KMS-11 (cell line): Measurements from ENCODE around the gene TRMU.

Experiments used
- H2AFZ ChIP-seq: fragments of 200-600 bp; sonication (generic); 2 replicates; pipeline ENCODE4 v1.6.1; 2016; ENCODE audit warnings: antibody characterized with exemption, mixed run types, low read depth
- H3K27ac ChIP-seq: fragments of 200-600 bp; sonication (generic); 2 replicates; pipeline ENCODE4 v1.6.1; 2016; ENCODE audit warnings: mild to moderate bottlenecking, mixed run types
- H3K27me3 ChIP-seq: fragments of 200-600 bp; sonication (generic); 2 replicates; pipeline ENCODE4 v1.6.1; 2017; ENCODE audit warnings: mild to moderate bottlenecking, low read depth, mixed run types, moderate library complexity; ENCODE audit not compliant: insufficient read depth
- H3K36me3 ChIP-seq: fragments of 200-600 bp; sonication (generic); 2 replicates; pipeline ENCODE4 v1.6.1; 2017; ENCODE audit warnings: mild to moderate bottlenecking, mixed run types; ENCODE audit not compliant: insufficient read depth
- H3K4me1 ChIP-seq: fragments of 200-600 bp; sonication (generic); 2 replicates; pipeline ENCODE4 v1.6.1; 2016; ENCODE audit warnings: mild to moderate bottlenecking, low read depth, mixed run types; ENCODE audit not compliant: poor library complexity, severe bottlenecking
- H3K4me2 ChIP-seq: fragments of 200-600 bp; sonication (generic); 2 replicates; pipeline ENCODE4 v1.7.0; 2016; ENCODE audit warnings: mild to moderate bottlenecking, mixed run types
- H3K4me3 ChIP-seq: fragments of 200-600 bp; sonication (generic); IDR thresholded peaks from 2 replicates; pipeline ENCODE4 v1.6.1; 2017; ENCODE audit warnings: low read depth, low read length, mixed read lengths; ENCODE audit not compliant: insufficient read depth
- H3K79me2 ChIP-seq: fragments of 200-600 bp; sonication (generic); 2 replicates; pipeline ENCODE4 v1.6.1; 2016; ENCODE audit warnings: low read depth, mixed run types; ENCODE audit not compliant: insufficient read depth
- H3K9ac ChIP-seq: fragments of 200-600 bp; sonication (generic); 2 replicates; pipeline ENCODE4 v1.6.1; 2016; ENCODE audit warnings: mild to moderate bottlenecking, mixed run types
- H4K20me1 ChIP-seq: fragments of 200-600 bp; sonication (generic); 2 replicates; pipeline ENCODE4 v1.6.1; 2016; ENCODE audit warnings: mild to moderate bottlenecking, mixed run types; ENCODE audit not compliant: insufficient read depth
- CTCF ChIP-seq: fragments of 200-600 bp; sonication (generic); conservative IDR thresholded peaks from 2 replicates; pipeline ENCODE4 v1.6.1; 2017; ENCODE audit warnings: low read depth, mild to moderate bottlenecking, antibody characterized with exemption, low read length, moderate library complexity, mixed read lengths

TRMU gene

GRCh38 chr22:46340676-46341075, 5.2 kb downstream of the TRMU start:
- no peak overlapping the region for H3K27ac ChIP-seq
- H3K79me2 ChIP-seq = peaks cover 26% of the 10 kb centered on the region
- no peak overlapping the region for H3K4me3 ChIP-seq
- no peak overlapping the region for H3K4me2 ChIP-seq
- peaks cover 9% of the 10 kb centered on the region for H3K4me1 ChIP-seq
- no peak overlapping the region for H3K9ac ChIP-seq
- TF ChIP-seq CTCF = no peak
- H3K36me3 ChIP-seq = no peaks in the 10 kb centered on the region
- H3K27me3 ChIP-seq = no peaks in the 10 kb centered on the region
- no peak overlapping the region for H2AFZ ChIP-seq
- no peaks in the 10 kb centered on the region for H4K20me1 ChIP-seq

GRCh38 chr22:46346680-46347405, 11.3 kb downstream of the TRMU start:
- H3K4me2 ChIP-seq = no peak overlapping the region
- H3K4me1 ChIP-seq = no peaks in the 10 kb centered on the region
- H3K27me3 ChIP-seq = no peaks in the 10 kb centered on the region
- H4K20me1 ChIP-seq = no peaks in the 10 kb centered on the region
- H3K79me2 ChIP-seq = no peaks in the 10 kb centered on the region
- H3K4me3 ChIP-seq = no peak overlapping the region
- no peak overlapping the region for H2AFZ ChIP-seq
- H3K27ac ChIP-seq = no peak overlapping the region
- no peak overlapping the region for H3K9ac ChIP-seq
- no peaks in the 10 kb centered on the region for H3K36me3 ChIP-seq
- no peak for TF ChIP-seq CTCF

- Histone ChIP-seq H3K4me1 (no peaks in the 10 kb centered on the region), H2AFZ (no peak overlapping the region), H3K27me3 (no peaks in the 10 kb centered on the region), H4K20me1 (no peaks in the 10 kb centered on the region), H3K27ac (no peak overlapping the region), H3K36me3 (no peaks in the 10 kb centered on the region), H3K9ac (no peak overlapping the region), H3K4me2 (no peak overlapping the region), H3K4me3 (no peak overlapping the region), H3K79me2 (no peaks in the 10 kb centered on the region)
- TF ChIP-seq CTCF = no peak
Observed at GRCh38 chr22:46347646-46348045, 12.1 kb downstream of the TRMU start.

- H3K27ac ChIP-seq = no peak overlapping the region
- H2AFZ ChIP-seq = no peak overlapping the region
- H3K4me2 ChIP-seq = no peak overlapping the region
- no peaks in the 10 kb centered on the region for H3K4me1 ChIP-seq
- no peaks in the 10 kb centered on the region for H3K36me3 ChIP-seq
- H3K79me2 ChIP-seq = no peaks in the 10 kb centered on the region
- H4K20me1 ChIP-seq = no peaks in the 10 kb centered on the region
- no peak overlapping the region for H3K4me3 ChIP-seq
- TF ChIP-seq CTCF = no peak
- no peak overlapping the region for H3K9ac ChIP-seq
- H3K27me3 ChIP-seq = no peaks in the 10 kb centered on the region
Observed at GRCh38 chr22:46348099-46348695, 12.7 kb downstream of the TRMU start.
